Measurements from ENCODE around the gene SSTR5. TPM values are rescaled to one million over a fixed set of nuclear protein-coding genes. Genes with fewer than 3 reads are reported as not detected.
A peak's percentile ranks its signal among the peaks of the same experiment; 100 is the strongest.

SSTR5 gene
- total RNA-seq, 2 experiments from 2014 or later: not detected

- Mint-ChIP-seq H3K36me3 (ENCODE audit: low read depth) (no peaks in the 10 kb centered on the region), H3K27ac (no peak overlapping the region), H3K27me3 (no peaks in the 10 kb centered on the region), H3K4me1 (no peaks in the 10 kb centered on the region), H3K4me3 (no peak overlapping the region), H3K9me3 (ENCODE audit: low read depth) (no peaks in the 10 kb centered on the region)
- intact Hi-C loops (cut with DNase I, micrococcal nuclease): no loop called here
- ATAC-seq (no peak), DNase-seq (no peak)
- POLR2A ChIA-PET: no interaction called here
- CTCF ChIA-PET: no interaction called here
Observed at GRCh38 chr16:1098266-1098991, 25.9 kb downstream of the SSTR5 start.

GRCh38 chr16:1099189-1100083 is 26.9 kb downstream of the SSTR5 start:
- no peaks in the 10 kb centered on the region for H3K9me3 Mint-ChIP-seq (ENCODE audit: low read depth)
- CTCF ChIA-PET: no interaction called here
- intact Hi-C loops (cut with DNase I, micrococcal nuclease): no loop called here
- POLR2A ChIA-PET: no interaction called here
- H3K27me3 Mint-ChIP-seq: peaks cover 4% of the 10 kb centered on the region
- no peak overlapping the region for H3K27ac Mint-ChIP-seq
- H3K4me3 Mint-ChIP-seq: no peak overlapping the region
- DNase-seq (no peak), ATAC-seq (no peak)
- no peaks in the 10 kb centered on the region for H3K4me1 Mint-ChIP-seq
- H3K36me3 Mint-ChIP-seq (ENCODE audit: low read depth): no peaks in the 10 kb centered on the region

- ATAC-seq (no peak), DNase-seq (no peak)
- Mint-ChIP-seq H3K4me1 (no peaks in the 10 kb centered on the region), H3K36me3 (ENCODE audit: low read depth) (no peaks in the 10 kb centered on the region), H3K4me3 (no peak overlapping the region), H3K27ac (no peak overlapping the region), H3K9me3 (ENCODE audit: low read depth) (no peaks in the 10 kb centered on the region), H3K27me3 (peaks cover 5% of the 10 kb centered on the region)
- POLR2A ChIA-PET: no interaction called here
- CTCF ChIA-PET: no interaction called here
- intact Hi-C loops (cut with DNase I, micrococcal nuclease): no loop called here
Observed at GRCh38 chr16:1100084-1100800, 27.7 kb downstream of the SSTR5 start.

- peaks cover 9% of the 10 kb centered on the region for H3K27me3 Mint-ChIP-seq
- H3K27ac Mint-ChIP-seq: no peak overlapping the region
- no peaks in the 10 kb centered on the region for H3K9me3 Mint-ChIP-seq (ENCODE audit: low read depth)
- ATAC-seq (no peak), DNase-seq (no peak)
- intact Hi-C loops (cut with DNase I, micrococcal nuclease): no loop called here
- ChIA-PET POLR2A (no interaction called here), CTCF (interaction anchor here (1.3 kb wide), 1 partner anchor 389 kb away, joined by 3 read pairs; no protein-coding TSS in a partner anchor)
- no peaks in the 10 kb centered on the region for H3K36me3 Mint-ChIP-seq (ENCODE audit: low read depth)
- H3K4me1 Mint-ChIP-seq: no peaks in the 10 kb centered on the region
- H3K4me3 Mint-ChIP-seq: no peak overlapping the region
Observed at GRCh38 chr16:1101133-1101532, 28.6 kb downstream of the SSTR5 start.

GRCh38 chr16:1101573-1102332 is 29.2 kb downstream of the SSTR5 start:
- Mint-ChIP-seq H3K27ac (no peak overlapping the region), H3K36me3 (ENCODE audit: low read depth) (no peaks in the 10 kb centered on the region), H3K9me3 (ENCODE audit: low read depth) (no peaks in the 10 kb centered on the region), H3K4me3 (no peak overlapping the region), H3K27me3 (peaks cover 9% of the 10 kb centered on the region), H3K4me1 (no peaks in the 10 kb centered on the region)
- POLR2A ChIA-PET: no interaction called here
- no peak for DNase-seq
- intact Hi-C loops (cut with DNase I, micrococcal nuclease): loop anchor here (2.0 kb wide), 2 partner anchors 287 to 389 kb away; no protein-coding TSS in a partner anchor
- ATAC-seq: no peak
- CTCF ChIA-PET: interaction anchor here (1.3 kb wide), 1 partner anchor 390 kb away, joined by 3 read pairs; no protein-coding TSS in a partner anchor

- Mint-ChIP-seq H3K9me3 (ENCODE audit: low read depth) (no peaks in the 10 kb centered on the region), H3K4me3 (no peak overlapping the region), H3K36me3 (ENCODE audit: low read depth) (no peaks in the 10 kb centered on the region), H3K4me1 (no peaks in the 10 kb centered on the region), H3K27ac (no peak overlapping the region), H3K27me3 (peaks cover 9% of the 10 kb centered on the region)
- ChIA-PET POLR2A (no interaction called here), CTCF (interaction anchor here (1.0 to 1.6 kb wide), 2 partner anchors 45 to 295 kb away, joined by 4 to 5 read pairs; no protein-coding TSS in a partner anchor)
- intact Hi-C loops (cut with DNase I, micrococcal nuclease): loop anchor here (2.0 kb wide), 2 partner anchors 288 to 390 kb away; no protein-coding TSS in a partner anchor
- ATAC-seq (no peak), DNase-seq (no peak)
Observed at GRCh38 chr16:1102333-1102700, 29.8 kb downstream of the SSTR5 start.

- no peak overlapping the region for H3K27ac Mint-ChIP-seq
- CTCF ChIA-PET: interaction anchor here (0.7 to 1.6 kb wide), 5 partner anchors 46 to 296 kb away, joined by 3 to 5 read pairs (median 4); no protein-coding TSS in a partner anchor
- no peaks in the 10 kb centered on the region for H3K4me1 Mint-ChIP-seq
- peaks cover 9% of the 10 kb centered on the region for H3K27me3 Mint-ChIP-seq
- POLR2A ChIA-PET: interaction anchor here (0.6 kb wide), 1 partner anchor 765 kb away, joined by 4 read pairs; no protein-coding TSS in a partner anchor
- H3K36me3 Mint-ChIP-seq (ENCODE audit: low read depth): no peaks in the 10 kb centered on the region
- peak; percentile 82 for DNase-seq
- intact Hi-C loops (cut with DNase I, micrococcal nuclease): loop anchor here (1.0 to 2.0 kb wide), 4 partner anchors 46 to 390 kb away; no protein-coding TSS in a partner anchor
- H3K9me3 Mint-ChIP-seq (ENCODE audit: low read depth): no peaks in the 10 kb centered on the region
- H3K4me3 Mint-ChIP-seq: no peak overlapping the region
- ATAC-seq: peak; percentile 77
Observed at GRCh38 chr16:1102921-1103635, 30.5 kb downstream of the SSTR5 start.

GRCh38 chr16:1103636-1103980 is 31.1 kb downstream of the SSTR5 start:
- DNase-seq (no peak), ATAC-seq (no peak)
- no peak overlapping the region for H3K27ac Mint-ChIP-seq
- ChIA-PET CTCF (interaction anchor here (0.7 to 1.6 kb wide), 4 partner anchors 46 to 289 kb away, joined by 3 to 5 read pairs (median 4); no protein-coding TSS in a partner anchor), POLR2A (interaction anchor here (0.6 kb wide), 1 partner anchor 766 kb away, joined by 4 read pairs; no protein-coding TSS in a partner anchor)
- H3K4me3 Mint-ChIP-seq: no peak overlapping the region
- H3K36me3 Mint-ChIP-seq (ENCODE audit: low read depth): no peaks in the 10 kb centered on the region
- peaks cover 9% of the 10 kb centered on the region for H3K27me3 Mint-ChIP-seq
- intact Hi-C loops (cut with DNase I, micrococcal nuclease): loop anchor here (1.0 to 2.0 kb wide), 4 partner anchors 46 to 391 kb away; no protein-coding TSS in a partner anchor
- H3K4me1 Mint-ChIP-seq: no peaks in the 10 kb centered on the region
- no peaks in the 10 kb centered on the region for H3K9me3 Mint-ChIP-seq (ENCODE audit: low read depth)

GRCh38 chr16:1105888-1106620 is 33.5 kb downstream of the SSTR5 start:
- peaks cover 10% of the 10 kb centered on the region for H3K27me3 Mint-ChIP-seq
- H3K27ac Mint-ChIP-seq: no peak overlapping the region
- H3K9me3 Mint-ChIP-seq (ENCODE audit: low read depth): no peaks in the 10 kb centered on the region
- intact Hi-C loops (cut with DNase I, micrococcal nuclease): loop anchor here (1.0 to 2.0 kb wide), 2 partner anchors 88 to 89 kb away; no protein-coding TSS in a partner anchor
- peak; percentile 74 for DNase-seq
- H3K4me3 Mint-ChIP-seq: no peak overlapping the region
- peak; percentile 82 for ATAC-seq
- CTCF ChIA-PET: interaction anchor here (0.6 to 0.7 kb wide), 2 partner anchors 139 to 979 kb away, joined by 3 to 4 read pairs; no protein-coding TSS in a partner anchor
- no peaks in the 10 kb centered on the region for H3K4me1 Mint-ChIP-seq
- POLR2A ChIA-PET: no interaction called here
- no peaks in the 10 kb centered on the region for H3K36me3 Mint-ChIP-seq (ENCODE audit: low read depth)

Measured in activated CD4-positive, alpha-beta T cell treated with anti-CD3 and anti-CD28 coated beads for 36 hours (primary cell).